ENCODE measurements around the gene PRPF6. TPM values are rescaled to one million over a fixed set of nuclear protein-coding genes. Genes with fewer than 3 reads are reported as not detected.

PRPF6 gene
- total and polyA plus RNA-seq, 2 of the 13 experiments (the other 11 are each of a cell fraction or from before 2014, with no cell fraction given): 63.7 to 101 TPM

GRCh38 chr20:63980317-63980805, 571 bp upstream of the PRPF6 start (continued):
- TF ChIP-seq ZC3H4 (CRISPR knock-in tag; IDR thresholded peaks at IDR 0.05; ENCODE audit: borderline replicate concordance): peak; percentile 80; the same call in 1 of the 2 replicates
- 0 out of 2 replicates have a peak, but pooled peaks have one; percentile 33 for TF ChIP-seq GLI4 (CRISPR knock-in tag; IDR thresholded peaks at IDR 0.05; ENCODE audit: borderline replicate concordance)
- TF ChIP-seq ZNF256 (CRISPR knock-in tag; conservative IDR thresholded peaks at IDR 0.05): 0 out of 2 replicates have a peak, but pooled peaks have one; percentile 12
- TF ChIP-seq ZNF766 (CRISPR knock-in tag; IDR thresholded peaks at IDR 0.05; ENCODE audit: borderline replicate concordance): no peak; the same call in 1 of the 2 replicates
- no peak for TF ChIP-seq DZIP1 (CRISPR knock-in tag; IDR thresholded peaks at IDR 0.05)
- TF ChIP-seq KDM4B (CRISPR knock-in tag; IDR thresholded peaks at IDR 0.05): no peak
- TF ChIP-seq YEATS4 (CRISPR knock-in tag; IDR thresholded peaks at IDR 0.05; ENCODE audit: borderline replicate concordance): no peak
- no peak for TF ChIP-seq SRSF9 (IDR thresholded peaks at IDR 0.05; ENCODE audit: borderline replicate concordance, insufficient read depth, low read depth, low read length, poor library complexity, severe bottlenecking)
- TF ChIP-seq REPIN1 (CRISPR knock-in tag; IDR thresholded peaks at IDR 0.05; ENCODE audit: borderline replicate concordance, low read depth): no peak
- TF ChIP-seq CREB3 (CRISPR knock-in tag; IDR thresholded peaks at IDR 0.05): peak; percentile 75; the same call in 1 of the 2 replicates
- TF ChIP-seq ZFP37 (CRISPR knock-in tag; IDR thresholded peaks at IDR 0.05; ENCODE audit: borderline replicate concordance): peak; percentile 75; the same call in 1 of the 2 replicates
- TF ChIP-seq TMF1 (CRISPR knock-in tag; IDR thresholded peaks at IDR 0.05; ENCODE audit: low read depth): no peak
- no peak for TF ChIP-seq ZNF746 (CRISPR knock-in tag; IDR thresholded peaks at IDR 0.05)
- TF ChIP-seq HNF4A (CRISPR knock-in tag; IDR thresholded peaks at IDR 0.05): no peak
- no peak for TF ChIP-seq ATF1 (CRISPR knock-in tag; IDR thresholded peaks at IDR 0.05)
- 0 out of 2 replicates have a peak, but pooled peaks have one; percentile 26 for TF ChIP-seq BRD4 (CRISPR knock-in tag; IDR thresholded peaks at IDR 0.05)
- TF ChIP-seq CENPT (CRISPR knock-in tag; IDR thresholded peaks at IDR 0.05; ENCODE audit: low read depth): 0 out of 2 replicates have a peak, but pooled peaks have one; percentile 69
- TF ChIP-seq ZNF580 (CRISPR knock-in tag; IDR thresholded peaks at IDR 0.05; ENCODE audit: borderline replicate concordance, low read depth): no peak
- no peak for TF ChIP-seq HOXD1 (CRISPR knock-in tag; IDR thresholded peaks at IDR 0.05)
- peak; percentile 23; the same call in 1 of the 2 replicates for TF ChIP-seq SATB2 (CRISPR knock-in tag; IDR thresholded peaks at IDR 0.05)
- peak; percentile 44 for TF ChIP-seq ZFP36L1 (CRISPR knock-in tag; IDR thresholded peaks at IDR 0.05)
- no peak for TF ChIP-seq ATF2 (CRISPR knock-in tag; IDR thresholded peaks at IDR 0.05)

Measured in HepG2 (cell line).